ENCODE results near the gene SEMA6A.

SEMA6A gene

DNA sequence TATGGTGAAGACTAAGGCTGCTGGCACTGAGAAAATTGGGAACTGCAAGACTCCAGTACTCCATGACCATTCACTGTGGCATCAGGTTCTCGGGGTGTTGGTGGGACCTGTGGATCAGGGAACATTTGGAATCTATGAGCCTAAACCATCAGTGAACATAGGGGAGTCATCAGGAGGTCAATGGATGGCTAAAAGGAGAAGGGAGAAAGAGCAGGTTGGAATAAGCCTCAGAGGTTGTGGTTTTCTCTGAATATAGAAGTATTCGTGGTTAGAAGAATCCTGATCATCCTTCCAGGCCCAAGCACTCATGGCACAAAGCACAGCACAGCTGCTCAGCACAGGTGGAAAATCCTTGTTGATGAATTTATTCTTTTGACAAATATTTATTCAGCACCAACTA, 156.6 kb downstream of the SEMA6A start:
- no peak overlapping the region for H3K4me3 ChIP-seq (ENCODE audit: low read depth, low read length)
- TF ChIP-seq, protein P1, sequence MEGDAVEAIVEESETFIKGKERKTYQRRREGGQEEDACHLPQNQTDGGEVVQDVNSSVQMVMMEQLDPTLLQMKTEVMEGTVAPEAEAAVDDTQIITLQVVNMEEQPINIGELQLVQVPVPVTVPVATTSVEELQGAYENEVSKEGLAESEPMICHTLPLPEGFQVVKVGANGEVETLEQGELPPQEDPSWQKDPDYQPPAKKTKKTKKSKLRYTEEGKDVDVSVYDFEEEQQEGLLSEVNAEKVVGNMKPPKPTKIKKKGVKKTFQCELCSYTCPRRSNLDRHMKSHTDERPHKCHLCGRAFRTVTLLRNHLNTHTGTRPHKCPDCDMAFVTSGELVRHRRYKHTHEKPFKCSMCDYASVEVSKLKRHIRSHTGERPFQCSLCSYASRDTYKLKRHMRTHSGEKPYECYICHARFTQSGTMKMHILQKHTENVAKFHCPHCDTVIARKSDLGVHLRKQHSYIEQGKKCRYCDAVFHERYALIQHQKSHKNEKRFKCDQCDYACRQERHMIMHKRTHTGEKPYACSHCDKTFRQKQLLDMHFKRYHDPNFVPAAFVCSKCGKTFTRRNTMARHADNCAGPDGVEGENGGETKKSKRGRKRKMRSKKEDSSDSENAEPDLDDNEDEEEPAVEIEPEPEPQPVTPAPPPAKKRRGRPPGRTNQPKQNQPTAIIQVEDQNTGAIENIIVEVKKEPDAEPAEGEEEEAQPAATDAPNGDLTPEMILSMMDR (IDR thresholded peaks at IDR 0.05; ENCODE audit: insufficient read depth, low read length, missing control alignments): no peak
- ChIA-PET POLR2A (no interaction called here), CTCF (no interaction called here)
- DNase-seq (ENCODE audit: low read depth, low spot score): no peak

DNA sequence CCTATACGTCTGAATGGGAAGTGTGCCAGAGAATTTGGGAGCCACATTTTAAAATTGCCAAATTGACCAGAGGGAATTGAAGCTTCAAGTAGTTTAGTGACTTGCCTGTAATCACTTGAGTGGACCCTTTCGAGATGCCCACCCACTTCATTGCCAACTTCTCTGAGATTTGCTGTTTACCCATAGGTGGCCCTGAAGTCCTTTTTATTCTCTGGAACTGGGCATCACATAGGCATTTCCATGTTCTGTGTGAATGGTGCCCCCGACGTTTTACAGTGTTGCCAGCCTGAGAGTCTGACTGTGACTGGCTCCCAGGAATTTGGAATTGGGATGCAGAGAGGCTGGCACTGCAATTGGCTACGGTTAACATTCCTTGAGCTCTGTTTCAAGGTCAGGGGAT, 158.6 kb downstream of the SEMA6A start:
- DNase-seq (ENCODE audit: low read depth, low spot score): no peak
- ChIA-PET POLR2A (no interaction called here), CTCF (no interaction called here)
- H3K4me3 ChIP-seq (ENCODE audit: low read depth, low read length): no peak overlapping the region
- TF ChIP-seq, protein P1 (IDR thresholded peaks at IDR 0.05; ENCODE audit: insufficient read depth, low read length, missing control alignments): no peak

DNA sequence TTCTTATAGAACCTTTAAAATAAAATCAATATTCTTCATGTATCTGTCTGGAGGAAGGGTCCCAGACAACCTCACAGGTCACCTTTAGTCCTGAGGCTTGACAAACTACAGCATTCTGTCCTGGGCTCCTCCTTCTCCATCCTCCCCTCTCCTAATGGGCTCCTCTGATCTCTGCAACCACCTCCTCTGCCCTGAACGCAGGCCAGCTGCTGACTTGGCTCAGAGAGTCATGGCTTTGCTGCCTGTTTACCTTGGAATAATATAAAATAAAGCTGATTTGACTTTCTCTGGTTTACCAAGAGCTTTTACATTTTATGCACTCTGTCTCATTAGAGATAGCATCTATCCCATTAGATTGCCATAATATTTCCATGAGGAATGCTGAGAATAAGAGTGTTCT, 159.4 kb downstream of the SEMA6A start:
- TF ChIP-seq, protein P1 (IDR thresholded peaks at IDR 0.05; ENCODE audit: insufficient read depth, low read length, missing control alignments): no peak
- DNase-seq (ENCODE audit: low read depth, low spot score): no peak
- ChIA-PET CTCF (no interaction called here), POLR2A (no interaction called here)
- H3K4me3 ChIP-seq (ENCODE audit: low read depth, low read length): no peak overlapping the region

DNA sequence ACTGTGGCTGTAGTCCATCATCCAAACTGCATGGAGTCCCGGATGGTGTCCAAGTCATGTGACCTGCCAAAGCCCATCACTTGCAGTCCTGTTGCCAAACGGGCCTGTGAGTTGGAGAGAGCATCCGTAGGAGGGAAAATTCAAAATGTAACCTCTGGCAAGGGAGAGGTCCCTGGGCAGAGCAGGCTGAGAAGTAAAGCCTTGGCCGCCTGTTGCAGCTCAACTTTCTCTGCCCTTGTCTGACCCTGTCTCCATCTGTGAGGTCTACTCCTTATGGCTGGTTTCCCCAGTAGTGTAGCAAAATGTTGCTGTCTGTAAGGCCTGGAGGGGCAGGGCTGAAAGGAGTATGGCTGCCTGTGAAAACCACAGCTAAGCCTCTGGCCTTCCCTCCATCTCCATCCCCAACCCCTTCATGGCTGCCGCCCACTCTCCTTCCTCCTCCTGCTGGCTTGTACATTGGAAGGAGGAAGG, 163.5 kb downstream of the SEMA6A start:
- TF ChIP-seq, protein P1 (IDR thresholded peaks at IDR 0.05; ENCODE audit: insufficient read depth, low read length, missing control alignments): no peak
- POLR2A ChIA-PET: no interaction called here
- no peak for DNase-seq (ENCODE audit: low read depth, low spot score)
- no peak overlapping the region for H3K4me3 ChIP-seq (ENCODE audit: low read depth, low read length)
- CTCF ChIA-PET: no interaction called here

DNA sequence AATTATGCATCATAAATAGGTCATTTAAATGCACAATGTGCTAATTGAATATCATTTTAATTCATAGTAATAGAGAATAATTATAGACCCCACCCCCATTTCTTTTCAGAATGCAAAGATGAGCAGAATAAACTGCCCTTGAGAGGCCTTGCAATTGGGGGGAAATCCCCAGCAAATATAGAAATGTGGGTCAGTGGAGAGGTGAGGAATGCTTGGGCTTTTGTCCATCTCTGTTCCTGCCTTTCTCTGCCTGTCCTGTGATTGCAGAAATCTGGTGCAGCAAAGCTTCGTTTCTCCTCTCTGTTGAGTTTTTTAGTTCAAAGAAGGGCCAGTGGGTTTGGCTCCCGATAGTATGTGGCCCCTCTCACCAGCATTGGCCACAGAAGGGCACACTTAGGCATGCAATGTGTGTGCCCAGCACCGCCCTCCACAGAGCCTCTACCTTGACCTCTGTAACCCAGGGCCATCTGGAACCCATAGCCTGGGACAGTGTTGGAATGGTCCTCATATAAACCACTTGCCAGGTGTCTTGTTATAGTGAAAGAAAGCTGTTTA, 164.2 kb downstream of the SEMA6A start:
- no peak for DNase-seq (ENCODE audit: low read depth, low spot score)
- ChIA-PET CTCF (no interaction called here), POLR2A (no interaction called here)
- TF ChIP-seq, protein P1 (IDR thresholded peaks at IDR 0.05; ENCODE audit: insufficient read depth, low read length, missing control alignments): no peak
- no peak overlapping the region for H3K4me3 ChIP-seq (ENCODE audit: low read depth, low read length)

DNA sequence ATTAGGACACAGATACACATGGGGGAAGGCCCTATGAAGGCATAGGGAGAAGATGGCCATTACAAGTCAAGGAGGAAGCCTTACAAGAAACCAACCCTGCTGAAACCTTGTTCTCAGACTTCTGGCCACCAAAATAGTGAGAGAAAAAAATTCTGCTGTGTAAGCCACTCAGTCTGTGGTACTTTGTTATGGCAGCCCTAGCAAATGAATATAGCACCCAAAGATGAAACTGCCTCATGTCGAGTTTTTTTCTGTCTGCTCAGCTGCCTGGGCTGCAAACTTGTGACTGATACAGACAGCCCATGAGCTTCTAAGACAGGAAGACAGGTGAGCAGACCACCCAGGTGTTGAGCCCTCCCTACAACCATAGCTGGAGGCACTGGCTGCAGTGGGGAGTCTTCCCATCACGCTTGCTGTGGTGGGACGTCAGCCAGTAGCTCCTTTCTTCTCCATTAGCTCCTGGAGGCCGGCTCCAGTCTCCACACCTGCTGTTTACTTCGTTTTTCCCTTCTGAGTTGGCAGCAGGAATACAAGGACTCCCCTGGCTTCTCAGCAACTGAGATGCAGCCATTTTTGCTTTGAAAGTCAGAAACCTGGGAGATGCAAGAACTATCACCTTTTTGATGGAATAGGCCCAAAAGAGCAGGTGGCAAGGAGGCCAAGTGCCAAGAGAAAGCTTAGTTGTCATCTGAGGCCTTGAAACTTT, 164.9 kb downstream of the SEMA6A start:
- ChIA-PET POLR2A (no interaction called here), CTCF (no interaction called here)
- TF ChIP-seq, protein P1 (IDR thresholded peaks at IDR 0.05; ENCODE audit: insufficient read depth, low read length, missing control alignments): no peak
- no peak overlapping the region for H3K4me3 ChIP-seq (ENCODE audit: low read depth, low read length)
- no peak for DNase-seq (ENCODE audit: low read depth, low spot score)

All from AG04449 (cell line).